ENCODE results near the gene HYAL3. TPM values are rescaled to one million over a fixed set of nuclear protein-coding genes. Genes with fewer than 3 reads are reported as not detected.

HYAL3 gene
- total and polyA plus RNA-seq, 2 donors (not counting 1 experiment from before 2014, with no cell fraction given) = 3.7 to 4.2 TPM

DNA sequence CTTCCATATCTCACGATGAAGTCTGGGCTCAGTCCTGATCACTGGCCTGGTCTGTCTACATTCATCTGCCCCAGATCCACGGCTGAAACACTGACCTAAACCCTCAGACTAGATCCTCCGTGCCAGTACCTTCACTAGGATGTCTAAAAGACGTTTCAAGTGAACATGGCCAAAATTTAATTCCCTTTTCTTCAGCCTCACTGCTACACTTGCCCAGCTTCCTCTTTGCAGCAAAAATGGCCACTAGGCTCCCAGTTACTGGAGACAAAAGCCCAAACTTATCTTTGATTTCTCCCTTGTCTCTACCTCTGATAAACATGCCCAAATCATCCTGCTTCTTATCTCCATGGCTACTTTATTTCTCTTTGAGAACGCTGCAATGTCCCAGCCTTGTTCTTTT is 39.8 kb upstream of the HYAL3 start:
- Histone ChIP-seq H3K36me3 (replicated peaks in 1 of 2; ENCODE audit: control extremely low read depth in 1 of 2, control insufficient read depth in 1 of 2, extremely low read depth in 1 of 2, insufficient read depth in 2 of 2, low read length in 1 of 2) (peaks cover 0 to 10% of the 10 kb centered on the region in 2 experiments), H3K4me2 (replicated peaks; ENCODE audit: low read depth, low read length, poor library complexity, severe bottlenecking) (peak overlapping the region; percentile 90), H3K4me3 (ENCODE audit: control extremely low read depth in 1 of 5, extremely low read depth in 1 of 5, insufficient read depth in 1 of 5, low read depth in 2 of 5, low read length in 4 of 5) (peak overlapping the region; percentile 51 to 86 (median 68)), H2AFZ (ENCODE audit: insufficient read depth, low read depth, low read length, poor library complexity, severe bottlenecking) (peak overlapping the region; percentile 74), H3K27me3 (replicated peaks in 1 of 4; ENCODE audit: control extremely low read depth in 1 of 4, control insufficient read depth in 3 of 4, insufficient read depth in 4 of 4, low read length in 3 of 4) (no peaks in the 10 kb centered on the region), H3K27ac (ENCODE audit: low read length in 2 of 2) (peak overlapping the region; percentile 97 to 98), H3K79me2 (ENCODE audit: control insufficient read depth, insufficient read depth, low read length) (peaks cover 53% of the 10 kb centered on the region), H3K4me1 (ENCODE audit: control insufficient read depth in 2 of 2, insufficient read depth in 2 of 2, low read length in 2 of 2) (peaks cover 37 to 70% of the 10 kb centered on the region in 2 donors), H3K9ac (ENCODE audit: low read length) (peak overlapping the region; percentile 89), H4K20me1 (ENCODE audit: control insufficient read depth, insufficient read depth, low read length, poor library complexity, severe bottlenecking) (peaks cover 19% of the 10 kb centered on the region), H3K9me3 (ENCODE audit: control extremely low read depth in 1 of 3, control insufficient read depth in 2 of 3, insufficient read depth in 1 of 3, low read length in 2 of 3) (no peaks in the 10 kb centered on the region)
- ChIA-PET CTCF (interaction anchor here (2.0 to 3.9 kb wide), 2 partner anchors 10 to 11 kb away, joined by 4 to 37 read pairs; partner anchors contain the start of genes CYB561D2, NPRL2 and TUSC2), POLR2A (interaction anchor here (0.7 to 6.1 kb wide), 9 partner anchors 9 to 1420 kb away, joined by 3 to 96 read pairs (median 7); partner anchors contain the start of genes ARIH2, CYB561D2, HYAL3 and IFRD2)
- peak overlapping the region; percentile 96 for H3K4me3 Mint-ChIP-seq
- DNase-seq (peak; percentile 64), ATAC-seq (ENCODE audit: low read depth) (no peak)
- no peaks in the 10 kb centered on the region for H3K9me3 Mint-ChIP-seq (ENCODE audit: insufficient read depth)
- H3K27me3 Mint-ChIP-seq = no peaks in the 10 kb centered on the region
- WGBS (ENCODE audit: insufficient coverage) = 3% methylated on average over 5 of the region's 5 CpGs
- intact Hi-C loops (cut with micrococcal nuclease) = loop anchor here (5.0 kb wide), 1 partner anchor 102 kb away; the partner anchor contains the start of gene GNAI2
- H3K27ac Mint-ChIP-seq = peak overlapping the region; percentile 99
- H3K4me1 Mint-ChIP-seq = peaks cover 51% of the 10 kb centered on the region
- TF ChIP-seq EZH2 (IDR thresholded peaks at IDR 0.05; ENCODE audit: borderline replicate concordance, insufficient read depth, low read depth, low read length, poor library complexity, severe bottlenecking) = no peak
- no peak for TF ChIP-seq CTCF (IDR thresholded peaks at IDR 0.05)

Measured in B cell (primary cell).